HG03280 (cell line): ENCODE measurements around the gene SPINK2.
A peak's percentile ranks its signal among the peaks of the same experiment; 100 is the strongest.

Experiments used
- ATAC-seq: cut with Tn5 transposase; IDR thresholded peaks from one replicate; pipeline ENCODE4 v1.9.1; 2021; ENCODE audit warnings: mild to moderate bottlenecking, moderate library complexity; ENCODE audit not compliant: unreplicated experiment

SPINK2 gene

GRCh38 chr4:56821381-56822243, at the start of gene SPINK2:
SPINK2 (minus strand) TSS chr4:56821701; CDS start chr4:56821662, 39 bp downstream.
- peak; percentile 59 for ATAC-seq

- no peak for ATAC-seq
These were observed 49.4 kb upstream of the SPINK2 start for GRCh38 chr4:56870946-56871345.

- no peak for ATAC-seq
These were observed 42.1 kb upstream of the SPINK2 start for GRCh38 chr4:56863441-56864139.

GRCh38 chr4:56861360-56861759, 39.9 kb upstream of the SPINK2 start:
- ATAC-seq = no peak

- ATAC-seq = no peak
These were observed 39.3 kb upstream of the SPINK2 start for GRCh38 chr4:56860781-56861180.

GRCh38 chr4:56859841-56860240, 38.3 kb upstream of the SPINK2 start:
- no peak for ATAC-seq

- ATAC-seq = no peak
These were observed 36.3 kb upstream of the SPINK2 start for GRCh38 chr4:56857601-56858309.

- no peak for ATAC-seq
These were observed 35.2 kb upstream of the SPINK2 start for GRCh38 chr4:56856656-56857055.

- no peak for ATAC-seq
These were observed 29.4 kb upstream of the SPINK2 start for GRCh38 chr4:56850910-56851309.

- no peak for ATAC-seq
These were observed 23.5 kb upstream of the SPINK2 start for GRCh38 chr4:56844802-56845580.

- ATAC-seq = no peak
These were observed 22.0 kb upstream of the SPINK2 start for GRCh38 chr4:56843421-56843899.

- no peak for ATAC-seq
These were observed 19.1 kb upstream of the SPINK2 start for GRCh38 chr4:56840559-56840958.

GRCh38 chr4:56828784-56829535, 7.5 kb upstream of the SPINK2 start:
- peak; percentile 62 for ATAC-seq

GRCh38 chr4:56823933-56824600, 2.6 kb upstream of the SPINK2 start:
- no peak for ATAC-seq

GRCh38 chr4:56818797-56819196, 2.7 kb downstream of the SPINK2 start:
- ATAC-seq = no peak

- ATAC-seq = peak; percentile 74
These were observed 3.5 kb downstream of the SPINK2 start for GRCh38 chr4:56817840-56818491.

GRCh38 chr4:56806666-56807065, 14.8 kb downstream of the SPINK2 start:
- ATAC-seq = no peak

- ATAC-seq = no peak
These were observed 16.9 kb downstream of the SPINK2 start for GRCh38 chr4:56804551-56804950.

- no peak for ATAC-seq
These were observed 18.0 kb downstream of the SPINK2 start for GRCh38 chr4:56803471-56803870.
